GM18951 (cell line): Measurements from ENCODE around the gene MITF.
A peak's percentile ranks its signal among the peaks of the same experiment; 100 is the strongest.

Source experiments
- POLR2A ChIP-seq: IDR thresholded peaks from 4 replicates; pipeline ENCODE4 v1.6.1; 2011; ENCODE audit warnings: mild to moderate bottlenecking; ENCODE audit not compliant: insufficient read length, insufficient read depth; ENCODE audit errors: extremely low read depth
- in situ Hi-C: fragments of 300-500 bp; cut with MboI; formaldehyde crosslinking; loops from one replicate; pipeline ENCODE4 v1.12.0; 2022; ENCODE audit warnings: low sequenced_read_pairs, mixed read lengths, inconsistent platforms; ENCODE audit not compliant: unreplicated experiment

The MITF gene

GRCh38 chr3:69739204-69740102 is at the start of gene MITF:
TSS of gene MITF (plus strand) at chr3:69739464. CDS start at chr3:69739598, 134 bp downstream.
- in situ Hi-C loops, result no loop called here
- TF ChIP-seq POLR2A, result peak; percentile 15

- in situ Hi-C loops, result no loop called here
- no peak for TF ChIP-seq POLR2A
Measured at GRCh38 chr3:69691860-69692259, 47.4 kb upstream of the MITF start.

GRCh38 chr3:69692761-69693160 is 46.5 kb upstream of the MITF start:
- in situ Hi-C loops, result no loop called here
- no peak for TF ChIP-seq POLR2A

GRCh38 chr3:69695443-69695842 is 43.8 kb upstream of the MITF start:
- no peak for TF ChIP-seq POLR2A
- in situ Hi-C loops, result no loop called here

GRCh38 chr3:69695933-69696332 is 43.3 kb upstream of the MITF start:
- in situ Hi-C loops, result no loop called here
- TF ChIP-seq POLR2A, result no peak

- no peak for TF ChIP-seq POLR2A
- in situ Hi-C loops, result no loop called here
Measured at GRCh38 chr3:69696367-69696766, 42.9 kb upstream of the MITF start.

GRCh38 chr3:69697381-69697780 is 41.9 kb upstream of the MITF start:
- no peak for TF ChIP-seq POLR2A
- in situ Hi-C loops, result no loop called here

GRCh38 chr3:69698728-69699127 is 40.5 kb upstream of the MITF start:
- in situ Hi-C loops, result no loop called here
- no peak for TF ChIP-seq POLR2A

GRCh38 chr3:69699183-69699582 is 40.1 kb upstream of the MITF start:
- in situ Hi-C loops, result no loop called here
- no peak for TF ChIP-seq POLR2A

GRCh38 chr3:69700949-69701348 is 38.3 kb upstream of the MITF start:
- no peak for TF ChIP-seq POLR2A
- in situ Hi-C loops, result no loop called here

GRCh38 chr3:69710153-69710977 is 28.9 kb upstream of the MITF start:
- in situ Hi-C loops, result no loop called here
- TF ChIP-seq POLR2A, result no peak

GRCh38 chr3:69712269-69712668 is 27.0 kb upstream of the MITF start:
- no peak for TF ChIP-seq POLR2A
- in situ Hi-C loops, result no loop called here

- TF ChIP-seq POLR2A, result no peak
Measured at GRCh38 chr3:69712933-69713332, 26.3 kb upstream of the MITF start.

More at GRCh38 chr3:69712933-69713332, 26.3 kb upstream of the MITF start:
- in situ Hi-C loops, result no loop called here
